Measurements from ENCODE around the gene CISD3. TPM values are rescaled to one million over a fixed set of nuclear protein-coding genes. Genes with fewer than 3 reads are reported as not detected.

Gene CISD3
- total and polyA plus RNA-seq, 10 of the 15 experiments (the other 5 are each of a cell fraction or from before 2014, with no cell fraction given), result 2.6 to 38.1 (median 8.1) TPM

- TF ChIP-seq HDGF (IDR thresholded peaks at IDR 0.05) (no peak), MLLT1 (IDR thresholded peaks at IDR 0.05) (peak; percentile 39; the same call in 1 of the 2 replicates), NFYB (IDR thresholded peaks at IDR 0.05; ENCODE audit: insufficient read depth, low read depth, low read length) (no peak), USF2 (IDR thresholded peaks at IDR 0.05; ENCODE audit: borderline replicate concordance, low read depth, low read length) (no peak), POLR2A (IDR thresholded peaks at IDR 0.05; ENCODE audit: low read depth, low read length) (no peak), CREB1 (IDR thresholded peaks at IDR 0.05; ENCODE audit: low read depth) (no peak), NR2F1 (conservative IDR thresholded peaks at IDR 0.05) (peak; percentile 58; the same call in 1 of the 2 replicates), NBN (IDR thresholded peaks at IDR 0.05) (no peak), TCF12 (IDR thresholded peaks at IDR 0.05; ENCODE audit: low read depth, low read length) (0 out of 2 replicates have a peak, but pooled peaks have one; percentile 6), RAD51 (IDR thresholded peaks at IDR 0.05) (peak; percentile 29; the same call in 1 of the 2 replicates), RAD21 (IDR thresholded peaks at IDR 0.05; ENCODE audit: insufficient read depth, low read depth, low read length) (no peak), ZBTB33 (IDR thresholded peaks at IDR 0.05) (no peak), SUZ12 (IDR thresholded peaks at IDR 0.05; ENCODE audit: unreplicated experiment) (peak; percentile 43), SMAD5 (IDR thresholded peaks at IDR 0.05; ENCODE audit: low read depth) (peak; percentile 71; the same call in 1 of the 2 replicates), BRCA1 (IDR thresholded peaks at IDR 0.05; ENCODE audit: low read depth, low read length) (no peak), YBX1 (IDR thresholded peaks at IDR 0.05) (no peak), POU2F2 (IDR thresholded peaks at IDR 0.05; ENCODE audit: borderline replicate concordance, low read depth, low read length) (no peak)
- TF ChIP-seq, protein P1, sequence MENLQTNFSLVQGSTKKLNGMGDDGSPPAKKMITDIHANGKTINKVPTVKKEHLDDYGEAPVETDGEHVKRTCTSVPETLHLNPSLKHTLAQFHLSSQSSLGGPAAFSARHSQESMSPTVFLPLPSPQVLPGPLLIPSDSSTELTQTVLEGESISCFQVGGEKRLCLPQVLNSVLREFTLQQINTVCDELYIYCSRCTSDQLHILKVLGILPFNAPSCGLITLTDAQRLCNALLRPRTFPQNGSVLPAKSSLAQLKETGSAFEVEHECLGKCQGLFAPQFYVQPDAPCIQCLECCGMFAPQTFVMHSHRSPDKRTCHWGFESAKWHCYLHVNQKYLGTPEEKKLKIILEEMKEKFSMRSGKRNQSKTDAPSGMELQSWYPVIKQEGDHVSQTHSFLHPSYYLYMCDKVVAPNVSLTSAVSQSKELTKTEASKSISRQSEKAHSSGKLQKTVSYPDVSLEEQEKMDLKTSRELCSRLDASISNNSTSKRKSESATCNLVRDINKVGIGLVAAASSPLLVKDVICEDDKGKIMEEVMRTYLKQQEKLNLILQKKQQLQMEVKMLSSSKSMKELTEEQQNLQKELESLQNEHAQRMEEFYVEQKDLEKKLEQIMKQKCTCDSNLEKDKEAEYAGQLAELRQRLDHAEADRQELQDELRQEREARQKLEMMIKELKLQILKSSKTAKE (IDR thresholded peaks at IDR 0.05; ENCODE audit: low read depth, poor library complexity, severe bottlenecking), result no peak
- TF ChIP-seq, protein P2, sequence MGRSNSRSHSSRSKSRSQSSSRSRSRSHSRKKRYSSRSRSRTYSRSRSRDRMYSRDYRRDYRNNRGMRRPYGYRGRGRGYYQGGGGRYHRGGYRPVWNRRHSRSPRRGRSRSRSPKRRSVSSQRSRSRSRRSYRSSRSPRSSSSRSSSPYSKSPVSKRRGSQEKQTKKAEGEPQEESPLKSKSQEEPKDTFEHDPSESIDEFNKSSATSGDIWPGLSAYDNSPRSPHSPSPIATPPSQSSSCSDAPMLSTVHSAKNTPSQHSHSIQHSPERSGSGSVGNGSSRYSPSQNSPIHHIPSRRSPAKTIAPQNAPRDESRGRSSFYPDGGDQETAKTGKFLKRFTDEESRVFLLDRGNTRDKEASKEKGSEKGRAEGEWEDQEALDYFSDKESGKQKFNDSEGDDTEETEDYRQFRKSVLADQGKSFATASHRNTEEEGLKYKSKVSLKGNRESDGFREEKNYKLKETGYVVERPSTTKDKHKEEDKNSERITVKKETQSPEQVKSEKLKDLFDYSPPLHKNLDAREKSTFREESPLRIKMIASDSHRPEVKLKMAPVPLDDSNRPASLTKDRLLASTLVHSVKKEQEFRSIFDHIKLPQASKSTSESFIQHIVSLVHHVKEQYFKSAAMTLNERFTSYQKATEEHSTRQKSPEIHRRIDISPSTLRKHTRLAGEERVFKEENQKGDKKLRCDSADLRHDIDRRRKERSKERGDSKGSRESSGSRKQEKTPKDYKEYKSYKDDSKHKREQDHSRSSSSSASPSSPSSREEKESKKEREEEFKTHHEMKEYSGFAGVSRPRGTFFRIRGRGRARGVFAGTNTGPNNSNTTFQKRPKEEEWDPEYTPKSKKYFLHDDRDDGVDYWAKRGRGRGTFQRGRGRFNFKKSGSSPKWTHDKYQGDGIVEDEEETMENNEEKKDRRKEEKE (IDR thresholded peaks at IDR 0.05), result no peak
- TF ChIP-seq, protein P3, sequence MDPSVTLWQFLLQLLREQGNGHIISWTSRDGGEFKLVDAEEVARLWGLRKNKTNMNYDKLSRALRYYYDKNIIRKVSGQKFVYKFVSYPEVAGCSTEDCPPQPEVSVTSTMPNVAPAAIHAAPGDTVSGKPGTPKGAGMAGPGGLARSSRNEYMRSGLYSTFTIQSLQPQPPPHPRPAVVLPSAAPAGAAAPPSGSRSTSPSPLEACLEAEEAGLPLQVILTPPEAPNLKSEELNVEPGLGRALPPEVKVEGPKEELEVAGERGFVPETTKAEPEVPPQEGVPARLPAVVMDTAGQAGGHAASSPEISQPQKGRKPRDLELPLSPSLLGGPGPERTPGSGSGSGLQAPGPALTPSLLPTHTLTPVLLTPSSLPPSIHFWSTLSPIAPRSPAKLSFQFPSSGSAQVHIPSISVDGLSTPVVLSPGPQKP (IDR thresholded peaks at IDR 0.05; ENCODE audit: low read depth, low read length), result no peak
Measured at GRCh38 chr17:38749223-38750043, 19.3 kb downstream of the CISD3 start (continued).

All from GM12878 (cell line).